HepG2 (cell line): ENCODE data around the gene CSTB. TPM values are rescaled to one million over a fixed set of nuclear protein-coding genes. Genes with fewer than 3 reads are reported as not detected.
A peak's percentile ranks its signal among the peaks of the same experiment; 100 is the strongest.

ENCODE experiments used
- CHD2 ChIP-seq: IDR thresholded peaks from 2 replicates; pipeline ENCODE4 v1.6.1; 2011; ENCODE audit warnings: low read depth, low read length, improper control_type of control experiment
- HNRNPK ChIP-seq: fragments of 200-400 bp; formaldehyde crosslinking; IDR thresholded peaks from 2 replicates; pipeline ENCODE4 v1.6.1; 2018; ENCODE audit warnings: low read length, low read depth, moderate library complexity, mild to moderate bottlenecking; ENCODE audit not compliant: poor library complexity, severe bottlenecking
- HOXD1 ChIP-seq: sonication (generic); formaldehyde crosslinking; IDR thresholded peaks from 2 replicates; pipeline ENCODE4 v1.5.0; 2020; ENCODE audit warnings: missing genetic modification reagents
- TBX3 ChIP-seq: fragments of 450-650 bp; IDR thresholded peaks from 2 replicates; pipeline ENCODE4 v1.6.1; 2017; ENCODE audit warnings: antibody characterized with exemption, mild to moderate bottlenecking, inconsistent platforms, borderline replicate concordance
- polyA plus RNA-seq, 8 experiments: library from polyadenylated mRNA; depleted of rRNA in 3 of 8; stranded (reverse) in 7 of 8; unstranded in 1 of 8; fragments of >200 nt; fragmentation: Illumina TruSeq in 4 of 8; extraction: Trizol in 4 of 8; gene quantifications; 2 replicates each; pipeline versions ENCODE4 v1.2.1 to v1.2.3, GENCODE V29; 2011 to 2016; ENCODE audit warnings: low read depth in 4 of 8, missing spikeins in 1 of 8, mixed read lengths in 1 of 8; ENCODE audit not compliant: insufficient read depth in 1 of 8
- total RNA-seq, 5 experiments: library from RNA; depleted of rRNA; stranded (reverse); fragments of >200 nt; fragmentation: Illumina TruSeq; extraction: Trizol; gene quantifications; 2 replicates each; pipeline ENCODE4 v1.2.3, GENCODE V29; 2016; ENCODE audit warnings: low read depth in 1 of 5
- TF ChIP-seq, protein P1 (sequence below): sonication (generic); formaldehyde crosslinking; IDR thresholded peaks from 2 replicates; pipeline ENCODE4 v1.4.0; 2020; ENCODE audit warnings: missing genetic modification reagents
- TF ChIP-seq, protein P2 (sequence below): sonication (generic); formaldehyde crosslinking; IDR thresholded peaks from 2 replicates; pipeline ENCODE4 v1.5.1; 2020; ENCODE audit warnings: mild to moderate bottlenecking, moderate library complexity, missing genetic modification reagents
- TF ChIP-seq, protein P3 (sequence below): sonication (generic); formaldehyde crosslinking; IDR thresholded peaks from 2 replicates; pipeline ENCODE4 v1.4.0; 2020; ENCODE audit warnings: low read depth, mild to moderate bottlenecking, missing genetic modification reagents
- TF ChIP-seq, protein P4 (sequence below): IDR thresholded peaks from 2 replicates; pipeline ENCODE4 v1.6.1; 2016; ENCODE audit warnings: missing compliant biosample characterization, missing genetic modification reagents, borderline replicate concordance
- TF ChIP-seq, protein P5 (sequence below): sonication (generic); formaldehyde crosslinking; IDR thresholded peaks from 2 replicates; pipeline ENCODE4 v1.5.0; 2020; ENCODE audit warnings: mild to moderate bottlenecking, missing genetic modification reagents
- TF ChIP-seq, protein P6 (sequence below): sonication (generic); formaldehyde crosslinking; IDR thresholded peaks from 2 replicates; pipeline ENCODE4 v1.5.1; 2020; ENCODE audit warnings: mild to moderate bottlenecking, missing genetic modification reagents, moderate library complexity

CSTB gene
- total and polyA plus RNA-seq, 2 of the 13 experiments (the other 11 are each of a cell fraction or from before 2014, with no cell fraction given) = 11.7 to 94.1 TPM

DNA sequence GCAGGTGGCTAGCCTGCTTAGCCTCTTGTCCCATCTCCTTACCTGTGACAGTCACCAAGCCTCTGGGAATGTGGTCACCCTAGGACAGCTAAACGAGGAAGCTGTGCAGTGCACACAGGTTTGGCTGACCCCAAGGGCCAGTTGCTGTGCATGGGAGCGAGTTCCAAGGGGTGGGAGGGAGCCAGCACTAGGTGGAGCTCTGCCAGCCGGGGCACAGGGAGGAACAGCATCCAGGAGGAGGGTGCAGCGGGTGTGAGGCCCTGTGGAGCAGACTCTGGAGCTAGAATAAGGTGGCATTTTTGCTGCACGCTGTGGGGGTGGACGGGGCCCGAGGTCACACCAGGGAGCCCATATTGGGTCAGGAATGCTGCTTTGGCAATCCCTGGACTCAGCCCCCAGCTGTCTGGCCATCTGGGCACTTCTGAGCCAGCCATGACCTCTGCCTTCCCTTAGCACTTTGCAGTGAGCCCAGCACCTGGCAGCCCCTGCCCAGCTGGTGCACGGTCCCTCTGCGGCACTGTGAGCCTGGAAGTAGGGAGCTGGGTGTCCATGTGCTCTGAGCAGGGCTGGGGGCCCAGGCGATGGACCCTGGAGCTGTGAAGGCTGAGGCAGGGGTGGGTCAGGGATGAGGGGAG is 48.5 kb downstream of the CSTB start (continued):
- TF ChIP-seq, protein P1, sequence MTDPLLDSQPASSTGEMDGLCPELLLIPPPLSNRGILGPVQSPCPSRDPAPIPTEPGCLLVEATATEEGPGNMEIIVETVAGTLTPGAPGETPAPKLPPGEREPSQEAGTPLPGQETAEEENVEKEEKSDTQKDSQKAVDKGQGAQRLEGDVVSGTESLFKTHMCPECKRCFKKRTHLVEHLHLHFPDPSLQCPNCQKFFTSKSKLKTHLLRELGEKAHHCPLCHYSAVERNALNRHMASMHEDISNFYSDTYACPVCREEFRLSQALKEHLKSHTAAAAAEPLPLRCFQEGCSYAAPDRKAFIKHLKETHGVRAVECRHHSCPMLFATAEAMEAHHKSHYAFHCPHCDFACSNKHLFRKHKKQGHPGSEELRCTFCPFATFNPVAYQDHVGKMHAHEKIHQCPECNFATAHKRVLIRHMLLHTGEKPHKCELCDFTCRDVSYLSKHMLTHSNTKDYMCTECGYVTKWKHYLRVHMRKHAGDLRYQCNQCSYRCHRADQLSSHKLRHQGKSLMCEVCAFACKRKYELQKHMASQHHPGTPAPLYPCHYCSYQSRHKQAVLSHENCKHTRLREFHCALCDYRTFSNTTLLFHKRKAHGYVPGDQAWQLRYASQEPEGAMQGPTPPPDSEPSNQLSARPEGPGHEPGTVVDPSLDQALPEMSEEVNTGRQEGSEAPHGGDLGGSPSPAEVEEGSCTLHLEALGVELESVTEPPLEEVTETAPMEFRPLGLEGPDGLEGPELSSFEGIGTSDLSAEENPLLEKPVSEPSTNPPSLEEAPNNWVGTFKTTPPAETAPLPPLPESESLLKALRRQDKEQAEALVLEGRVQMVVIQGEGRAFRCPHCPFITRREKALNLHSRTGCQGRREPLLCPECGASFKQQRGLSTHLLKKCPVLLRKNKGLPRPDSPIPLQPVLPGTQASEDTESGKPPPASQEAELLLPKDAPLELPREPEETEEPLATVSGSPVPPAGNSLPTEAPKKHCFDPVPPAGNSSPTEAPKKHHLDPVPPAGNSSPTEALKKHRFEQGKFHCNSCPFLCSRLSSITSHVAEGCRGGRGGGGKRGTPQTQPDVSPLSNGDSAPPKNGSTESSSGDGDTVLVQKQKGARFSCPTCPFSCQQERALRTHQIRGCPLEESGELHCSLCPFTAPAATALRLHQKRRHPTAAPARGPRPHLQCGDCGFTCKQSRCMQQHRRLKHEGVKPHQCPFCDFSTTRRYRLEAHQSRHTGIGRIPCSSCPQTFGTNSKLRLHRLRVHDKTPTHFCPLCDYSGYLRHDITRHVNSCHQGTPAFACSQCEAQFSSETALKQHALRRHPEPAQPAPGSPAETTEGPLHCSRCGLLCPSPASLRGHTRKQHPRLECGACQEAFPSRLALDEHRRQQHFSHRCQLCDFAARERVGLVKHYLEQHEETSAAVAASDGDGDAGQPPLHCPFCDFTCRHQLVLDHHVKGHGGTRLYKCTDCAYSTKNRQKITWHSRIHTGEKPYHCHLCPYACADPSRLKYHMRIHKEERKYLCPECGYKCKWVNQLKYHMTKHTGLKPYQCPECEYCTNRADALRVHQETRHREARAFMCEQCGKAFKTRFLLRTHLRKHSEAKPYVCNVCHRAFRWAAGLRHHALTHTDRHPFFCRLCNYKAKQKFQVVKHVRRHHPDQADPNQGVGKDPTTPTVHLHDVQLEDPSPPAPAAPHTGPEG = no peak
- TF ChIP-seq, protein P2, sequence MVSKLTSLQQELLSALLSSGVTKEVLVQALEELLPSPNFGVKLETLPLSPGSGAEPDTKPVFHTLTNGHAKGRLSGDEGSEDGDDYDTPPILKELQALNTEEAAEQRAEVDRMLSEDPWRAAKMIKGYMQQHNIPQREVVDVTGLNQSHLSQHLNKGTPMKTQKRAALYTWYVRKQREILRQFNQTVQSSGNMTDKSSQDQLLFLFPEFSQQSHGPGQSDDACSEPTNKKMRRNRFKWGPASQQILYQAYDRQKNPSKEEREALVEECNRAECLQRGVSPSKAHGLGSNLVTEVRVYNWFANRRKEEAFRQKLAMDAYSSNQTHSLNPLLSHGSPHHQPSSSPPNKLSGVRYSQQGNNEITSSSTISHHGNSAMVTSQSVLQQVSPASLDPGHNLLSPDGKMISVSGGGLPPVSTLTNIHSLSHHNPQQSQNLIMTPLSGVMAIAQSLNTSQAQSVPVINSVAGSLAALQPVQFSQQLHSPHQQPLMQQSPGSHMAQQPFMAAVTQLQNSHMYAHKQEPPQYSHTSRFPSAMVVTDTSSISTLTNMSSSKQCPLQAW = peak; percentile 13; the same call in 1 of the 2 replicates
- TF ChIP-seq, protein P3, sequence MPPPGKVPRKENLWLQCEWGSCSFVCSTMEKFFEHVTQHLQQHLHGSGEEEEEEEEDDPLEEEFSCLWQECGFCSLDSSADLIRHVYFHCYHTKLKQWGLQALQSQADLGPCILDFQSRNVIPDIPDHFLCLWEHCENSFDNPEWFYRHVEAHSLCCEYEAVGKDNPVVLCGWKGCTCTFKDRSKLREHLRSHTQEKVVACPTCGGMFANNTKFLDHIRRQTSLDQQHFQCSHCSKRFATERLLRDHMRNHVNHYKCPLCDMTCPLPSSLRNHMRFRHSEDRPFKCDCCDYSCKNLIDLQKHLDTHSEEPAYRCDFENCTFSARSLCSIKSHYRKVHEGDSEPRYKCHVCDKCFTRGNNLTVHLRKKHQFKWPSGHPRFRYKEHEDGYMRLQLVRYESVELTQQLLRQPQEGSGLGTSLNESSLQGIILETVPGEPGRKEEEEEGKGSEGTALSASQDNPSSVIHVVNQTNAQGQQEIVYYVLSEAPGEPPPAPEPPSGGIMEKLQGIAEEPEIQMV = no peak
- TF ChIP-seq HNRNPK (no peak), TBX3 (no peak), HOXD1 (no peak), CHD2 (no peak)
- TF ChIP-seq, protein P4, sequence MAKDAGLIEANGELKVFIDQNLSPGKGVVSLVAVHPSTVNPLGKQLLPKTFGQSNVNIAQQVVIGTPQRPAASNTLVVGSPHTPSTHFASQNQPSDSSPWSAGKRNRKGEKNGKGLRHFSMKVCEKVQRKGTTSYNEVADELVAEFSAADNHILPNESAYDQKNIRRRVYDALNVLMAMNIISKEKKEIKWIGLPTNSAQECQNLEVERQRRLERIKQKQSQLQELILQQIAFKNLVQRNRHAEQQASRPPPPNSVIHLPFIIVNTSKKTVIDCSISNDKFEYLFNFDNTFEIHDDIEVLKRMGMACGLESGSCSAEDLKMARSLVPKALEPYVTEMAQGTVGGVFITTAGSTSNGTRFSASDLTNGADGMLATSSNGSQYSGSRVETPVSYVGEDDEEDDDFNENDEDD = peak; percentile 45; the same call in 1 of the 2 replicates
- TF ChIP-seq, protein P5, sequence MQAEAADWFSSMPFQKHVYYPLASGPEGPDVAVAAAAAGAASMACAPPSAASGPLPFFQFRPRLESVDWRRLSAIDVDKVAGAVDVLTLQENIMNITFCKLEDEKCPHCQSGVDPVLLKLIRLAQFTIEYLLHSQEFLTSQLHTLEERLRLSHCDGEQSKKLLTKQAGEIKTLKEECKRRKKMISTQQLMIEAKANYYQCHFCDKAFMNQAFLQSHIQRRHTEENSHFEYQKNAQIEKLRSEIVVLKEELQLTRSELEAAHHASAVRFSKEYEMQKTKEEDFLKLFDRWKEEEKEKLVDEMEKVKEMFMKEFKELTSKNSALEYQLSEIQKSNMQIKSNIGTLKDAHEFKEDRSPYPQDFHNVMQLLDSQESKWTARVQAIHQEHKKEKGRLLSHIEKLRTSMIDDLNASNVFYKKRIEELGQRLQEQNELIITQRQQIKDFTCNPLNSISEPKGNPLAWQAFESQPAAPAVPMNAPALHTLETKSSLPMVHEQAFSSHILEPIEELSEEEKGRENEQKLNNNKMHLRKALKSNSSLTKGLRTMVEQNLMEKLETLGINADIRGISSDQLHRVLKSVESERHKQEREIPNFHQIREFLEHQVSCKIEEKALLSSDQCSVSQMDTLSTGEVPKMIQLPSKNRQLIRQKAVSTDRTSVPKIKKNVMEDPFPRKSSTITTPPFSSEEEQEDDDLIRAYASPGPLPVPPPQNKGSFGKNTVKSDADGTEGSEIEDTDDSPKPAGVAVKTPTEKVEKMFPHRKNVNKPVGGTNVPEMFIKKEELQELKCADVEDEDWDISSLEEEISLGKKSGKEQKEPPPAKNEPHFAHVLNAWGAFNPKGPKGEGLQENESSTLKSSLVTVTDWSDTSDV (CRISPR knock-in tag) = 0 out of 2 replicates have a peak, but pooled peaks have one; percentile 50
- TF ChIP-seq, protein P6, sequence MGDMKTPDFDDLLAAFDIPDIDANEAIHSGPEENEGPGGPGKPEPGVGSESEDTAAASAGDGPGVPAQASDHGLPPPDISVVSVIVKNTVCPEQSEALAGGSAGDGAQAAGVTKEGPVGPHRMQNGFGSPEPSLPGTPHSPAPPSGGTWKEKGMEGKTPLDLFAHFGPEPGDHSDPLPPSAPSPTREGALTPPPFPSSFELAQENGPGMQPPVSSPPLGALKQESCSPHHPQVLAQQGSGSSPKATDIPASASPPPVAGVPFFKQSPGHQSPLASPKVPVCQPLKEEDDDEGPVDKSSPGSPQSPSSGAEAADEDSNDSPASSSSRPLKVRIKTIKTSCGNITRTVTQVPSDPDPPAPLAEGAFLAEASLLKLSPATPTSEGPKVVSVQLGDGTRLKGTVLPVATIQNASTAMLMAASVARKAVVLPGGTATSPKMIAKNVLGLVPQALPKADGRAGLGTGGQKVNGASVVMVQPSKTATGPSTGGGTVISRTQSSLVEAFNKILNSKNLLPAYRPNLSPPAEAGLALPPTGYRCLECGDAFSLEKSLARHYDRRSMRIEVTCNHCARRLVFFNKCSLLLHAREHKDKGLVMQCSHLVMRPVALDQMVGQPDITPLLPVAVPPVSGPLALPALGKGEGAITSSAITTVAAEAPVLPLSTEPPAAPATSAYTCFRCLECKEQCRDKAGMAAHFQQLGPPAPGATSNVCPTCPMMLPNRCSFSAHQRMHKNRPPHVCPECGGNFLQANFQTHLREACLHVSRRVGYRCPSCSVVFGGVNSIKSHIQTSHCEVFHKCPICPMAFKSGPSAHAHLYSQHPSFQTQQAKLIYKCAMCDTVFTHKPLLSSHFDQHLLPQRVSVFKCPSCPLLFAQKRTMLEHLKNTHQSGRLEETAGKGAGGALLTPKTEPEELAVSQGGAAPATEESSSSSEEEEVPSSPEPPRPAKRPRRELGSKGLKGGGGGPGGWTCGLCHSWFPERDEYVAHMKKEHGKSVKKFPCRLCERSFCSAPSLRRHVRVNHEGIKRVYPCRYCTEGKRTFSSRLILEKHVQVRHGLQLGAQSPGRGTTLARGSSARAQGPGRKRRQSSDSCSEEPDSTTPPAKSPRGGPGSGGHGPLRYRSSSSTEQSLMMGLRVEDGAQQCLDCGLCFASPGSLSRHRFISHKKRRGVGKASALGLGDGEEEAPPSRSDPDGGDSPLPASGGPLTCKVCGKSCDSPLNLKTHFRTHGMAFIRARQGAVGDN (CRISPR knock-in tag) = no peak; the same call in 1 of the 2 replicates
